Esophagus muscularis mucosa (tissue), 4 donors: ENCODE data around the gene EHMT2. TPM values are rescaled to one million over a fixed set of nuclear protein-coding genes. Genes with fewer than 3 reads are reported as not detected.
"Not testable (repeated sequence)": the region's sequence is repeated elsewhere in the genome, so short reads cannot be mapped to it uniquely, and the experiment has no call there.

Experiments used
- DNase-seq: peaks from one replicate; pipeline ENCODE4 v3.0.0-alpha.2; 2017; ENCODE audit errors: extremely low spot score
- H3K27ac ChIP-seq, 4 donors: fragments of 200-600 bp; sonication (generic); replicated peaks in 1 of 4; 1 replicate in 3 of 4; 2 replicates in 1 of 4; pipeline ENCODE4 v1.5.1; 2016 to 2019; ENCODE audit warnings: mild to moderate bottlenecking in 1 of 4
- H3K27me3 ChIP-seq, 4 donors: fragments of 200-600 bp; sonication (generic); one replicate each; pipeline versions ENCODE4 v1.5.1 to v1.6.0; 2016 to 2019
- H3K36me3 ChIP-seq, 4 donors: fragments of 200-600 bp; sonication (generic); one replicate each; pipeline ENCODE4 v1.5.1; 2016 to 2019
- H3K4me1 ChIP-seq, 4 donors: fragments of 200-600 bp; sonication (generic); one replicate each; pipeline ENCODE4 v1.5.1; 2016 to 2019
- H3K4me3 ChIP-seq, 4 donors: fragments of 200-600 bp; sonication (generic); 1 replicate in 2 of 4; 2 replicates in 2 of 4; pipeline ENCODE4 v1.5.1; 2016 to 2019; ENCODE audit warnings: mild to moderate bottlenecking in 4 of 4, moderate library complexity in 1 of 4
- H3K9me3 ChIP-seq, 4 donors: fragments of 200-600 bp; sonication (generic); 1 replicate in 3 of 4; 2 replicates in 1 of 4; pipeline ENCODE4 v1.5.1; 2016 to 2019
- CTCF ChIP-seq, 3 experiments: fragments of 200-600 bp in 2 of 3; fragments of 450-650 bp in 1 of 3; sonication (generic) in 2 of 3; IDR thresholded peaks; one replicate each; pipeline ENCODE4 v1.5.1; 2017 to 2019; ENCODE audit warnings: antibody characterized with exemption in 3 of 3, mild to moderate bottlenecking in 2 of 3, moderate library complexity in 1 of 3
- EP300 ChIP-seq: sonication (generic); formaldehyde crosslinking; IDR thresholded peaks from one replicate; pipeline ENCODE4 v1.6.1; 2017; ENCODE audit warnings: antibody characterized with exemption
- POLR2A ChIP-seq: fragments of 450-650 bp; IDR thresholded peaks from one replicate; pipeline ENCODE4 v1.6.1; 2017; ENCODE audit warnings: antibody characterized with exemption, moderate library complexity, mild to moderate bottlenecking, low read depth
- POLR2AphosphoS5 ChIP-seq, 2 donors: sonication (generic); formaldehyde crosslinking; IDR thresholded peaks; one replicate each; pipeline ENCODE4 v1.6.1; 2017; ENCODE audit warnings: antibody characterized with exemption in 2 of 2
- WGBS: methylation state at CpG from one replicate; pipeline ENCODE4 v1.1.5; 2018; 5-methylcytosine and 5-hydroxymethylcytosine counted together
- intact Hi-C: fragments of 100-400 bp; cut with DNase I; formaldehyde crosslinking; loops from one replicate; pipeline ENCODE4 v1.15.1; 2023
- total RNA-seq, 4 donors: library from RNA; depleted of rRNA; stranded (reverse); fragments of >200 nt; gene quantifications; one replicate each; pipeline versions ENCODE4 v1.1.0 to v1.2.1, GENCODE V29; 2016

The EHMT2 gene
- total RNA-seq, 4 donors from 2014 or later, result 25.7 to 48.4 (median 38.1) TPM

DNA sequence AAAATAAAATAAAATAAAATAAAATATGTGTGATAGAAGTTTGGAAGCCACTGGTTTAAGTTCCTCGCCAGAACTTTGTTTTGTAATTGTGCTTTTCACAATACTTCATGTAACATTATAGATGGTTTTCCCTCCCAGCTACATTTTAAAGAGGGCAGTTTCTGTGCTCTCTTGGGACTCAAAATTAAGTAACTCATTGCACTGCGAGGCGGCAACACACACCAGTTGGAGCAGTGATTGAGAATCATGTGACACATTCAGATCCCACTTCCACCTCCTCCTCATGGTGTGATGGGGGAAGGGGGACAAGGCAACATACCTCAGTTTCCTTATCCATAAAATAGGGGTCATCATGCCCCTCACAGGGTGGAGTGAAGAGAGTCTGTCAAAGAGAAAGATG lies 37.5 kb upstream of the EHMT2 start:
- TF ChIP-seq EP300 (no peak), POLR2AphosphoS5 (IDR thresholded peaks at IDR 0.05) (no peak), POLR2A (no peak), CTCF (IDR thresholded peaks at IDR 0.05) (no peak)
- Histone ChIP-seq H3K4me3 (no peak overlapping the region), H3K4me1 (no peaks in the 10 kb centered on the region), H3K27ac (no peak overlapping the region), H3K36me3 (no peaks in the 10 kb centered on the region), H3K9me3 (no peaks in the 10 kb centered on the region), H3K27me3 (peaks cover 0 to 4% (median 0%) of the 10 kb centered on the region in 4 donors)
- intact Hi-C loops, result no loop called here
- 70% methylated on average over 3 of the region's 3 CpGs for WGBS
- no peak for DNase-seq

- Histone ChIP-seq H3K9me3 (no peaks in the 10 kb centered on the region), H3K27me3 (peaks cover 0 to 5% (median 2%) of the 10 kb centered on the region in 4 donors), H3K4me3 (no peak overlapping the region), H3K4me1 (no peaks in the 10 kb centered on the region), H3K36me3 (no peaks in the 10 kb centered on the region), H3K27ac (no peak overlapping the region)
- DNase-seq, result no peak
- WGBS, result 92% methylated on average over 7 of the region's 19 CpGs
- TF ChIP-seq POLR2A (no peak), CTCF (IDR thresholded peaks at IDR 0.05) (no peak), POLR2AphosphoS5 (IDR thresholded peaks at IDR 0.05) (no peak), EP300 (no peak)
- intact Hi-C loops, result no loop called here
Observed at GRCh38 chr6:31933537-31933936, 36.0 kb upstream of the EHMT2 start.

- H3K27ac ChIP-seq, H3K4me1 ChIP-seq, intact Hi-C loops, H3K27me3 ChIP-seq, H3K4me3 ChIP-seq, H3K36me3 ChIP-seq, H3K9me3 ChIP-seq, DNase-seq: not testable (repeated sequence)
- 93% methylated on average over 11 of the region's 32 CpGs for WGBS
Observed at GRCh38 chr6:31932137-31932536, 34.6 kb upstream of the EHMT2 start.

- H3K27ac ChIP-seq, result no peak overlapping the region
- H3K27me3 ChIP-seq, result peaks cover 0 to 5% (median 2%) of the 10 kb centered on the region in 4 donors
- H3K4me1 ChIP-seq, result no peaks in the 10 kb centered on the region
- no peaks in the 10 kb centered on the region for H3K36me3 ChIP-seq
- no peak overlapping the region for H3K4me3 ChIP-seq
- intact Hi-C loops, result no loop called here
- DNase-seq, result no peak
- no peak for TF ChIP-seq EP300
- no peak for TF ChIP-seq POLR2AphosphoS5 (IDR thresholded peaks at IDR 0.05)
- TF ChIP-seq CTCF (IDR thresholded peaks at IDR 0.05), result no peak
- no peak for TF ChIP-seq POLR2A
- WGBS, result 90% methylated on average over 1 of the region's 1 CpG
- H3K9me3 ChIP-seq, result no peaks in the 10 kb centered on the region
Observed at GRCh38 chr6:31930962-31931361, 33.5 kb upstream of the EHMT2 start.

DNA sequence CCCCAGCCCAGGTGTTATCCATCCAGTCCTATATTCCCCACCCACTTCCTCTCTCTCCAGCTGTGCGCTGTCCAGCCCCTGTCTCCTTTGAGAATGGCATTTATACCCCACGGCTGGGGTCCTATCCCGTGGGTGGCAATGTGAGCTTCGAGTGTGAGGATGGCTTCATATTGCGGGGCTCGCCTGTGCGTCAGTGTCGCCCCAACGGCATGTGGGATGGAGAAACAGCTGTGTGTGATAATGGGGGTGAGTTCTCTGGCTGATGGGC lies 31.1 kb upstream of the EHMT2 start:
- no peak overlapping the region for H3K4me3 ChIP-seq
- intact Hi-C loops, result loop anchor here (10.0 kb wide), 1 partner anchor 346 kb away; no protein-coding TSS in a partner anchor
- WGBS, result 35% methylated on average over 2 of the region's 9 CpGs
- no peaks in the 10 kb centered on the region for H3K4me1 ChIP-seq
- DNase-seq, result no peak
- H3K27me3 ChIP-seq, result peaks cover 0 to 5% (median 2%) of the 10 kb centered on the region in 4 donors
- no peak overlapping the region for H3K27ac ChIP-seq
- no peaks in the 10 kb centered on the region for H3K9me3 ChIP-seq
- H3K36me3 ChIP-seq, result no peaks in the 10 kb centered on the region
- no peak for TF ChIP-seq EP300
- no peak for TF ChIP-seq POLR2AphosphoS5 (IDR thresholded peaks at IDR 0.05)
- no peak for TF ChIP-seq POLR2A
- TF ChIP-seq CTCF (IDR thresholded peaks at IDR 0.05), result no peak
